Fibroblast of pulmonary artery (primary cell): Measurements from ENCODE around the gene WDR70.
"Not testable (repeated sequence)": the region's sequence is repeated elsewhere in the genome, so short reads cannot be mapped to it uniquely, and the experiment has no call there.

ENCODE experiments used
- DNase-seq: peaks from one replicate; pipeline ENCODE4 v3.0.0-alpha.2; 2010; ENCODE audit warnings: low read depth
- H3K4me3 ChIP-seq: replicated peaks from 2 replicates; pipeline ENCODE4 v1.5.1; 2011; ENCODE audit warnings: low read depth, mild to moderate bottlenecking, control low read depth, low read length, moderate library complexity
- CTCF ChIP-seq: IDR thresholded peaks from 2 replicates; pipeline ENCODE4 v1.5.1; 2011; ENCODE audit warnings: mild to moderate bottlenecking, control low read depth, low read length, inconsistent platforms; ENCODE audit errors: missing control alignments

WDR70 gene

GRCh38 chr5:37575541-37576489 is 196.7 kb downstream of the WDR70 start:
- no peak overlapping the region for H3K4me3 ChIP-seq
- DNase-seq, result peak; percentile 4
- no peak for TF ChIP-seq CTCF

- H3K4me3 ChIP-seq, result no peak overlapping the region
- no peak for DNase-seq
- no peak for TF ChIP-seq CTCF
These were observed 197.4 kb downstream of the WDR70 start for GRCh38 chr5:37576552-37576951.

- no peak overlapping the region for H3K4me3 ChIP-seq
- TF ChIP-seq CTCF, result no peak
- DNase-seq, result no peak
These were observed 199.1 kb downstream of the WDR70 start for GRCh38 chr5:37578176-37578575.

DNA sequence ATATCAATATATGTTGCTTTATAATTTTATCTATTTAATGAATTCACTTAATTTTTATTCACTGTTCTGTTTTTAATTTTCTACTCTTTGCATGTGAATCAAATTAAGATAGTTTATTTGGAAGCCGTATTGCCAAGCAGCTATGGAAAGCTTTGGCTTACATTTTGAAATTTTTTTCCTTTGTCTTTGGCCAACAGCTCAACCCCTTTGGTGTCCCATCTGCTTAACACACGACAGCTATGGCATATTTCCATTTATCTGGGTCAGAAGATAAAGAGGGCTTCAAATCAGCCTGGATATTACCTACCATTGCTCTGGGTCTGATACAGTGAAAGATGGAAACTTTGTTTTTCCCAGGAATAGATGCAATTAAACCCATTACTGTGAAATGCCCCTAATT is 201.0 kb downstream of the WDR70 start:
- no peak overlapping the region for H3K4me3 ChIP-seq
- no peak for DNase-seq
- TF ChIP-seq CTCF, result no peak

DNA sequence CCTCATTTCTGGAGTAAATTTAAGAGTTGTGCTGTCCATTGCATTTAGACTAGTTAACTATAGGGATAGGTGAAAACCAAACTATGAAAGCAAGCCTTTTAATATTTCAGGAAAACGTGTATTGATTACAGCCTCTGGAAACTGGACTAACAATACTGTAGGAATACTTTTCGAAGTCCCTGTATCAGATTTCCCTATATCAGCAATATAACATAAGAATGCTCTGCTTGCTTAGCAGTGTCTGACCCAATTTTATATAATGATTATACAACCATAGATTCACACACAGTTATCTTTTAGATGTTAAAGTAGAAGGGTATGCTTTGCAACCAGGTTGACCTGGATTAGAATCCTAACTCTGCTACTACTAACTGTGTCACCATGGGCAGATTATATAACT is 203.1 kb downstream of the WDR70 start:
- DNase-seq, result no peak

DNA sequence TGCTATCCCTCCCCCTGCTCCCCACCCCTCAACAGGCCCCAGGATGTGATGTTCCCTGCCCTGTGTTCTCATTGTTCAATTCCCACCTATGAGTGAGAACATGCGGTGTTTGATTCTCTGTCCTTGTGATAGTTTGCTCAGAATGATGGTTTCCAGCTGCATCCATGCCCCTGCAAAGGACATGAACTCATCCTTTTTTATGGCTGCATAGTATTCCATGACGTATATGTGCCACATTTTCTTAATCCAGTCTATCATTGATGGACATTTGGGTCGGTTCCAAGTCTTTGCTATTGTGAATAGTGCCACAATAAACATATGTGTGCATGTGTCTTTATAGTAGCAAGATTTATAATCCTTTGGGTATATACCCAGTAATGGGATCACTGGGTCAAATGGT is 214.2 kb downstream of the WDR70 start:
- not testable (repeated sequence) for H3K4me3 ChIP-seq, DNase-seq

More for the DNA sequence above, 203.1 kb downstream of the WDR70 start:
- H3K4me3 ChIP-seq, result no peak overlapping the region
- no peak for TF ChIP-seq CTCF

DNA sequence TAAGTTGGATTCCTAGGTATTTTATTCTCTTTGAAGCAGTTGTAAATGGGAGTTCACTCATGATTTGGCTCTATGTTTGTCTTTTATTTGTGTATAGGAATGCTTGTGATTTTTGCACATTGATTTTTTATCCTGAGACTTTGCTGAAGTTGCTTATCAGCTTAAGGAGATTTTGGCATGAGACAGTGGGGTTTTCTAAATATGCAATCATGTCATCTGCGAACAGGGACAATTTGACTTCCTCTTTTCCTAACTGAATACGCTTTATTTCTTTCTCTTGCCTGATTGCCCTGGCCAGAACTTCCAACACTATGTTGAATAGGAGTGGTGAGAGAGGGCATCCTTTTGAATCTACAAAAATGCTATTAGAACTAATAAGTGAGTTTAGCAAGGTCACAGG is 215.7 kb downstream of the WDR70 start:
- not testable (repeated sequence) for DNase-seq, H3K4me3 ChIP-seq

- DNase-seq, result no peak
- H3K4me3 ChIP-seq, result no peak overlapping the region
- no peak for TF ChIP-seq CTCF
These were observed 219.6 kb downstream of the WDR70 start for GRCh38 chr5:37598733-37599132.
